GM12878 (cell line): ENCODE results near the gene CCDC57. TPM values are rescaled to one million over a fixed set of nuclear protein-coding genes. Genes with fewer than 3 reads are reported as not detected.

Experiments used
- ATAC-seq: fragments of 200-7000 bp; cut with Tn5 transposase; 3 replicates; pipeline ENCODE4 v1.9.1; 2020; ENCODE audit warnings: mild to moderate bottlenecking, moderate library complexity
- BruUV-seq: library from RNA; stranded (reverse); fragments of 400-500 nt; replicated peaks from 2 replicates; lab custom pipeline; 2021; lab: Mats Ljungman, UMichigan
- CTCF ChIA-PET: fragments of 300-600 bp; sonication (Branson Sonifier 250); formaldehyde crosslinking; extraction: SDS; loops from one replicate; lab custom pipeline; 2021; ENCODE audit warnings: inconsistent platforms; lab: Yijun Ruan, JAX
- POLR2A ChIA-PET: fragments of 350-600 bp; formaldehyde crosslinking; extraction: SDS; loops from one replicate; lab custom pipeline; 2021; ENCODE audit warnings: inconsistent platforms; lab: Charles Lee
- RAD21 ChIA-PET: fragments of 300-600 bp; sonication (Branson Sonifier 250); formaldehyde crosslinking; loops from one replicate; lab custom pipeline; 2023; ENCODE audit warnings: antibody characterized with exemption; ENCODE audit not compliant: unreplicated experiment; lab: Charles Lee
- SMC1A ChIA-PET: fragments of 300-600 bp; sonication (Branson Sonifier 250); formaldehyde crosslinking; loops from one replicate; lab custom pipeline; 2023; ENCODE audit not compliant: unreplicated experiment, uncharacterized antibody; lab: Charles Lee
- DNase-seq: peaks from one replicate; pipeline ENCODE4 v3.0.0-alpha.2; 2011; ENCODE audit warnings: low read depth, low spot score
- FAIRE-seq: peaks from 3 replicates; lab custom pipeline; 2011; peaks lifted over from hg19 to GRCh38; lab: Jason Lieb, UNC
- H2AFZ ChIP-seq: 2 replicates; pipeline ENCODE4 v1.6.0; 2011; ENCODE audit warnings: low read depth, low read length, control low read depth; ENCODE audit not compliant: control insufficient read depth
- H3K27ac ChIP-seq: 2 replicates; pipeline ENCODE4 v1.5.1; 2011; ENCODE audit warnings: control low read depth; ENCODE audit not compliant: control insufficient read depth, insufficient read depth
- H3K27me3 ChIP-seq, 2 experiments: replicated peaks in 1 of 2; 2 replicates each; pipeline versions ENCODE4 v1.6.0 to v1.6.1; 2011; ENCODE audit warnings: low read length in 1 of 2; ENCODE audit not compliant: control insufficient read depth in 2 of 2, insufficient read depth in 2 of 2
- H3K36me3 ChIP-seq, 2 experiments: 2 replicates each; pipeline ENCODE4 v1.5.1; 2011; ENCODE audit warnings: low read length in 1 of 2; ENCODE audit not compliant: control insufficient read depth in 2 of 2, insufficient read depth in 2 of 2
- H3K4me1 ChIP-seq: 2 replicates; pipeline ENCODE4 v1.6.1; 2011; ENCODE audit warnings: mild to moderate bottlenecking, low read length, moderate library complexity, mixed read lengths; ENCODE audit not compliant: control insufficient read depth, insufficient read depth
- H3K4me2 ChIP-seq: 2 replicates; pipeline ENCODE4 v1.6.0; 2011; ENCODE audit warnings: control low read depth; ENCODE audit not compliant: control insufficient read depth, insufficient read depth
- H3K4me3 ChIP-seq: fragments of 200-600 bp; sonication (generic); 2 replicates; pipeline ENCODE4 v1.5.1; 2016
- H3K79me2 ChIP-seq: 2 replicates; pipeline ENCODE4 v1.6.0; 2011; ENCODE audit warnings: low read length; ENCODE audit not compliant: control insufficient read depth, insufficient read depth
- H3K9ac ChIP-seq: 2 replicates; pipeline ENCODE4 v1.8.0; 2011; ENCODE audit warnings: low read length, control low read depth, mixed read lengths; ENCODE audit not compliant: control insufficient read depth, insufficient read depth
- H3K9me3 ChIP-seq: replicated peaks from 3 replicates; pipeline ENCODE4 v1.5.1; 2011; ENCODE audit warnings: mild to moderate bottlenecking, low read length; ENCODE audit not compliant: control insufficient read depth, insufficient read depth
- H4K20me1 ChIP-seq: 2 replicates; pipeline ENCODE4 v1.6.0; 2011; ENCODE audit not compliant: control insufficient read depth, insufficient read depth
- CEBPB ChIP-seq, 2 experiments: fragments of 150-350 bp in 1 of 2; IDR thresholded peaks; 2 replicates each; pipeline ENCODE4 v1.6.1; 2012 to 2014; ENCODE audit warnings: low read depth in 2 of 2, low read length in 2 of 2, borderline replicate concordance in 1 of 2, inconsistent platforms in 1 of 2
- CHD4 ChIP-seq: fragments of 200-600 bp; sonication (generic); IDR thresholded peaks from 2 replicates; pipeline ENCODE4 v1.6.1; 2016; ENCODE audit warnings: mild to moderate bottlenecking
- WGBS: methylation state at CpG from one replicate; pipeline ENCODE4 v1.1.6; 2016; ENCODE audit warnings: low lambda C conversion rate; ENCODE audit not compliant: insufficient replicate concordance, insufficient coverage; ENCODE audit errors: missing lambda C conversion rate; 5-methylcytosine and 5-hydroxymethylcytosine counted together
- in situ Hi-C: fragments of 300-500 bp; cut with MboI; formaldehyde crosslinking; loops from 9 replicates; pipeline ENCODE4 v1.14.3; 2018; ENCODE audit warnings: mixed read lengths
- intact Hi-C: fragments of 100-400 bp; cut with micrococcal nuclease; formaldehyde crosslinking; loops from one replicate; pipeline ENCODE4 v1.14.2; 2022; ENCODE audit not compliant: unreplicated experiment
- polyA plus RNA-seq, 11 experiments: library from polyadenylated mRNA; depleted of rRNA in 4 of 11; unstranded in 6 of 11; stranded (reverse) in 5 of 11; fragments of >200 nt; fragmentation: Nextera tagmentation in 4 of 11; fragmentation: Illumina TruSeq in 1 of 11; extraction: Ambion mirVana in 4 of 11; extraction: Trizol in 1 of 11; gene quantifications; 1 replicate in 1 of 11; 2 replicates in 10 of 11; pipeline versions ENCODE4 v1.2.1 to v1.2.3, GENCODE V29; 2011 to 2016; ENCODE audit warnings: inconsistent platforms in 2 of 11, missing spikeins in 2 of 11, low read depth in 1 of 11
- total RNA-seq, 4 experiments: library from RNA; depleted of rRNA in 3 of 4; stranded (reverse); fragments of >200 nt in 3 of 4; fragmentation: Illumina TruSeq in 1 of 4; extraction: Trizol in 1 of 4; gene quantifications; 2 replicates each; pipeline versions ENCODE4 v1.2.1 to v1.2.3, GENCODE V29; 2013 to 2021

Gene CCDC57
- total and polyA plus RNA-seq, 10 of the 15 experiments (the other 5 are each of a cell fraction or from before 2014, with no cell fraction given): 5.4 to 123 (median 45.8) TPM

DNA sequence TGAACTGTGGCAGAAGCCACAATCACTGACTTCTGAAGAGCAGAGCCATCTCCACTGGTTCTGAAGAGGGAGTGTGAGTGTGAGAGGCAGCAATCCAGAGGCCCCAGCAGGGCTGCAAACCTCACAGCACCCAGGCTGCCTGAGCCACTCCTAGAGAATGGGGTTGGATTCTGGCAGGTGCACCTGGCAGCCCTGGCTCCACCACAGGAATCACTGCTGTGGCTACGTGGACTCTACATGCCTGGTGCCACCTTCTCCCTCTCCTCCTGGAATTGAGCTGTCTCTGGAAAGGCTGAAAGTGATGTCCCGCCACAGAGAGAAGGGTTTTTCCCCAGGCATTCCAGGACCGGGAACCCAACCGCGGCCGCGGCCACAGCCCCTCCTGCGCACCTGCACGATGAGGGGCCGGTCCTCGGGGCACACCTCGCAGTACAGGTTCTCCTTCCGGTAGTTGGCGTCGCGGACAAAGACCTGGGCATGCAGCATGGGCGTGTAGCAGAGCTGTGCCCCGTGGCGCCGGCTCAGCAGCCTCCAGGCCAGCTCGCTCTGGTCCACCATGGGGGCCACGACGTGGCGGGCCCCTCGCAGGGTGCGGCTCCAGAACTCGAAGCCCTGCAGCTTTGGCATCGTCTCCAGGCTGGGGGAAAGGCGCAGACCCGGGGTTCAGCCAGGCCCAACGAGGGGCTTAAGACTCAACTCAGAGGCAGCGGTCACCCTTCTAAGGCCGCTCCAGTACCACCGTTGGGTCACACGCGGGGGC lies 148.0 kb downstream of the CCDC57 start:
- ChIA-PET SMC1A (interaction anchor here (2.2 kb wide), 1 partner anchor 27 kb away, joined by 5 read pairs; the partner anchor contains the start of gene DCXR), RAD21 (no interaction called here), CTCF (interaction anchor here (0.7 to 1.0 kb wide), 2 partner anchors 34 to 101 kb away, joined by 3 to 4 read pairs; no protein-coding TSS in a partner anchor), POLR2A (interaction anchor here (0.6 to 0.8 kb wide), 2 partner anchors 11 to 31 kb away, joined by 3 read pairs; no protein-coding TSS in a partner anchor)
- TF ChIP-seq CHD4: no peak
- no peak for TF ChIP-seq CEBPB (IDR thresholded peaks at IDR 0.05; ENCODE audit: borderline replicate concordance in 1 of 2, low read depth in 2 of 2, low read length in 2 of 2)
- intact Hi-C loops: no loop called here
- Histone ChIP-seq H3K9me3 (no peaks in the 10 kb centered on the region), H3K4me2 (peak overlapping the region; percentile 82), H3K4me3 (peak overlapping the region; percentile 90), H3K27me3 (no peaks in the 10 kb centered on the region), H3K4me1 (peaks cover 8% of the 10 kb centered on the region), H3K36me3 (peaks cover 3 to 15% of the 10 kb centered on the region in 2 experiments; a peak in 3 of 4 replicates), H3K9ac (peak overlapping the region; percentile 90), H3K79me2 (peaks cover 20% of the 10 kb centered on the region), H4K20me1 (no peaks in the 10 kb centered on the region), H3K27ac (peak overlapping the region; percentile 65), H2AFZ (no peak overlapping the region; the same call in 1 of the 2 replicates)
- peak; percentile 70 for ATAC-seq
- WGBS: 7% methylated on average over 36 of the region's 36 CpGs
- DNase-seq: no peak
- FAIRE-seq: no peak
- in situ Hi-C loops: no loop called here
- BruUV-seq: TSS peak; percentile 73
